Hematopoietic multipotent progenitor cell (in vitro differentiated cells): ENCODE data around the gene PTPRK. TPM values are rescaled to one million over a fixed set of nuclear protein-coding genes. Genes with fewer than 3 reads are reported as not detected.
"Not testable (repeated sequence)": the region's sequence is repeated elsewhere in the genome, so short reads cannot be mapped to it uniquely, and the experiment has no call there.

Experiments used
- DNase-seq, 3 donors: peaks; one replicate each; pipeline ENCODE4 v3.0.0-alpha.2; 2011 to 2015; ENCODE audit warnings: low read depth in 2 of 3, low spot score in 2 of 3
- total RNA-seq: library from RNA; depleted of rRNA; stranded (reverse); fragments of >200 nt; gene quantifications from one replicate; pipeline ENCODE4 v1.2.3, GENCODE V29; 2012

PTPRK gene
- total RNA-seq, 1 donor, result 0.81 TPM

DNA sequence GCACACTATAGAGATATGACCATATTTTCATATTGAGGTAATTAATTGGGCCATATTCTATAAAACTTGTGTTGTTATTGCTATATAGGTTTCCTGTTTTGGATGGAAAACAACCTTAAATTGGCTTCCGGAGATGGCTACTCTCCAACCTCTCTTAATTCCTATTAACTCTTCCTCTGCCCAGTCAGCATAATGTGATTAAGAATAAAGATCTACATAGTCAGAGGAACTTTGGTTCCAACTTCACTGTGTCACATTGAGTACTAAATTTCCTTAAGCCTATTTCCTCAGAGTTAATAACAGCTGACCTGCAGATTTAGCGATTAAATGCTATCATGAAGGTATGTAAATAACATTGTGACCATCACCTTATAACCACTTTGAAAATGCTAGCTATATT, 67.7 kb downstream of the PTPRK start:
- no peak for DNase-seq

DNA sequence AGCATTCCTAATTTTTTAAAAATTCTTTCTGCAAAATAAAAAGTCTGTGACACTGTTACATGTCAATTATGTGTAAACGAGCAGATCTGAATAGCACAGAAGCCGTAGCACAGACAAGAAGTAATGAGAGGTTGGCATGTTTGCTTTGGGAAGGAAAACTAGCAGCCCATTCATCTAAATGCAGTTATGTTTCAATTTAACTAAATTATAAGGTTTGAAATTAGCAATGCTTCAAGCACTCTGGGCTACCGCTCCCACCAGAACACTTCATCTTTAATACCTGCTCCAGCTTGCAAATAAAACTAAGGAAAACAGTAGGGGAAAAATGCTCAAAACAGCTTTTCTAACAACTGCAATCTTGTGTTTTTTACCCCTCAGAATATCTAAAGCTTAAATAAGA, 73.9 kb downstream of the PTPRK start:
- DNase-seq, result no peak

- no peak for DNase-seq
These were observed 76.8 kb downstream of the PTPRK start for GRCh38 chr6:128443553-128443952.

DNA sequence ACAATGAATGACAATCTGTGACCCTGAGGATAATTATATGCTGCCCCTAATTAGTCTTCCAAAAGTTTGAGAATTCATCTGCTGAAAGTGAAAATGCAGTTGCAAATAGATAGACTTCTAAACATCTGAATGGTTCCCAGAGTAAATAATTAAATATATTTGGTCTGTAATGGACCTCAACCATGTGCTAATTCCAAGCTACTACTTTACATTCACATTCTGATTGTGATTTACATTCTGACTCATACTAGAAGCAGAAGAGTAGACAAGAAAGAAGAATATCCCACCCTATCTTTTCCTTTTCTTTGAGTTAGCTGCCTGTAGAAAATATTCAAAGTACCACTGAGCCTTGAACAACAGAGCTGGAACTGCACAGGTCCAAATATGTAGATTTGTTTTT, 80.8 kb downstream of the PTPRK start:
- DNase-seq, result no peak

DNA sequence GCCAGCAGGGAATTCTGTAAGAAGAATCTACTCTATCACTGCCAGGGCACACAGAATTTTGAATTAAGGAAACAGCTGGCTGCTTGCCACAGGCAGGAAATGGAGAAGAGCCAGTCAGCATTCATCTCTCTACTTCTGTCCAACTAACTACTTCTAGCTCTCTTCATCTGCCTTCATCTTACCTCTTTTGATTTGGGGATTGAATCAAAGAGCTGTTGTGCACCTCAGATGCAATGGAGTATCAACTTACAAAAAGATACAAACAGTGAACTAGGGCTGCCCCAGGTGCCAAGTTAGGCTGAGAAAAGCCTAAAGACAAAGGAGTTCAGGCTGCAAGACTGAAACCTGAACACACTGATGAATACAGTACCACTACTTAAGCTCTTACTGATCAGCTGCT, 82.0 kb downstream of the PTPRK start:
- DNase-seq, result no peak

DNA sequence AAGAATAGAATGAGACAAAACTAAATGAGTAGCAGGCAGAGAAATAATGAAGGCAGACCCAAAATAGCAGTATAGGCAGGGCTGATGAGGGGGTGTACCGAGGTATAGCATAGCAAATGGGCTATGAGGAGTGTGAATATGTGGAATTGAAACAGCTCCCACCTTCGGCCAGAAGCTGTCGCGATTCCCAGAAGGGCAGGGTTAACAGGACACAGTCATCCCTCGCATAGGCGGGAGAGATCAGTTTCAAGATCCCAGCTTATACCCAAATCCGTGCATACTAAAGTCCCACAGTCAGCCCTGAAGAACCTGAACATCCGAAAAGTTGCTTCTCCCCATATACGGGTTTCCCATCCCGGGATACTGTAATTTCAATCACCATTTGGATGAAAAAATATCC, 82.7 kb downstream of the PTPRK start:
- DNase-seq, result no peak

GRCh38 chr6:128434752-128435151, 85.6 kb downstream of the PTPRK start:
- not testable (repeated sequence) for DNase-seq

DNA sequence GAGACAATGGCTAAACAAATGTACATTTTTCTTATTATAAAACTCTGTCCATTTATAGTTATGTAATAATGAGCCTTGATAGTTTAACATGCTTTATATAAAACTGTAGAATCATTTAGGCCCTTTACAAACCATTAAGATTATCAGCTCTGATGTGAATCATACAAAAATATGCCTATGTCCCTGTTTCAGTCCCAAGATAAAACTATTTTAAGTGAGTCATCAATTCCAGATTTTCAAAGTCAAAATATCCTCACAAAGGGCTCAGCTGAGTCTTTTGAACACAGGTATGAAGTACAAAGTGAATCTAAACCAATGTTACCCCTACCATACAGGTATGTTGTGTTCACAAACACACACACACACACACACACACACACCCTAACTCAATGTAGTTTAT, 88.0 kb downstream of the PTPRK start:
- no peak for DNase-seq

DNA sequence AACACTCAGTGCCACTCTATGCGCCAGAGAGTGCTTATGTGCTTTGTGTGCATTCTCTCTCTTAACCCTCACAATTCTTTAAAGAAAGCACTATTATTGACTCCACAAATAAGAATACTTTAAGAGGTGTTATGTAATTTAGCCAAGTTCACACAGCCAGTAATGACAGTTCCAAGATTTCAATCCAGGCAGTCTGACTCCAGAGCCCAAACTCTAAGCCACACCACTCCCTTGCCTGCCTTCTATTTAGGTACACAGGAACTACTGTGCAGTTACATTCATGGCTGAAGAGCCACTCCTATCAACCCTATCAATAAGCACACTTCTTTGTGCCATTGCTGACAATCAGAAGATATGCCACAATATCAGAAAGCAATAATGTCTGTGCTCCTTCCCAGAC, 93.3 kb downstream of the PTPRK start:
- DNase-seq, result no peak

GRCh38 chr6:128425856-128426255, 94.5 kb downstream of the PTPRK start:
- DNase-seq, result no peak

DNA sequence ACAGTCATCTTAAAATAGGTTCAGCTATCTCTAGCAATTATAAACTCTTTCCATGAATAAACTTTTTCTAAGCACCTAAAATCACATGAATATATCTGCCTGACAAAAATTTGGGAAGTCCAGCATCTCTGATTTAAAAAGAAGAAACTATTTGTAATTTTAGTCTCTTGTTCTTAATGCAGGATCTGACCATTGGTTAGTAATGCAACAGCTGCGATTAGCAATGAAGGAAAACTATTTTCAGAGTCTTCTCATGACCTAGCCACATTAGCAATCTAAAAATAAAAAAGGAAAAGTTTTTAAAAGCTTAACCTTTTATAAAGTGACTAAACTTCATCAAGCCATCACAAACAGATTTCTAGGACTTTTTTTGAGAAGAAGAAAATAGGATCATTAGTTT, 97.5 kb downstream of the PTPRK start:
- no peak for DNase-seq

DNA sequence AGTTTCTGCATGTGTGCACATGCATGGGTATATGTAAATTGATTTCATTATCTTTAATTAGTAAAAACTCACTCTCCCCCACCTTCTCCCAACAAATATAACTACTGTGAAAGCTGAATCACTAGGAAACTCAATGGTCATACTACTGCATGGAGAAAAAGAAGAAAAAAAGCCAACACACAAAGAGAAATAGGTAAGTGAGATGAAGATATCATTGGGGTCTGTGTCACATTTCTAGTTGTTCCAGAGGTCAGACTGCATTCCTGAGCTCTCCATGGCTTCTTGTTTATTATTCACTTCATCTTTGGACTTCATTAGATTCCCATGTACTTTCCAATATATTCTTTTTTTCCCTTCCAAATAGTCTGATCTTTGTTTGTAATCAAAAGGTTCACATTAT, 98.2 kb downstream of the PTPRK start:
- no peak for DNase-seq

DNA sequence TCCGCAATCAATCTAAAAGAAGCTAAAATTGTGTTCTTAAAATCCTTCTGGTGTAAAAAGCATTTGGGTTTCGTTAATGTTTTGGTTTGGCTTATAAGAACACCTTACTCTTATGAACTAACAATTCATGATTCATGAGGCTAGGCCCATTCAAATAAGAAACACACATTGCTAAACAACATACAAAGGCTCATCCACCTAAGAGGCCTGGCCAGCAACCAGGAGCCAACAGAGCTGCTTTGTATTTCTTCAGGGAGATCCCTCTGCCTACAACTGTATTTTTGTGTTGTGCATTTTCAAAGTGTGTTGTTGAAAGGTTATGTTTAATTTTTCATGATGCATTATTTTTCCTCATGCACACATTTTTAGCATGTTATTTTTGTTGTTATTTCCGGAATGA, 98.6 kb downstream of the PTPRK start:
- no peak for DNase-seq

- DNase-seq, result no peak
These were observed 102.7 kb downstream of the PTPRK start for GRCh38 chr6:128417698-128418097.

DNA sequence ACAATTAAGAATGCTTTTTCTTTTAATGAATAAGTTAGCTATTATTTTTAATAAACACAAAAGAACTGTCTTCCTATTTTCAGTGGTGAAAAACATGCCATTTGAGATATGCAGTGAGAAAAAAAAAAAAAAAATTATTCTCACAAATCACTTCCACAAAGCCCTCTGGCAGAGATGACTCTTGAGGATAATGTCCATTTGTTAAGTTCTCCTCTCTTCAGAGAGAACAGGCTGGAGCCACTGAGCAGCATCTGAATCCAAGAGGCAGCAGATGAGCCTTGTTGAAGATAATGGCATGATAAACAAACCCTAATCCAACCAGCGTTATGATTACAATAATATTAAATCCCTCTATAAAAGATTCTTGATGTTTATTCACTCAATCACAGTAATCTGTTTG, 105.0 kb downstream of the PTPRK start:
- DNase-seq, result no peak

DNA sequence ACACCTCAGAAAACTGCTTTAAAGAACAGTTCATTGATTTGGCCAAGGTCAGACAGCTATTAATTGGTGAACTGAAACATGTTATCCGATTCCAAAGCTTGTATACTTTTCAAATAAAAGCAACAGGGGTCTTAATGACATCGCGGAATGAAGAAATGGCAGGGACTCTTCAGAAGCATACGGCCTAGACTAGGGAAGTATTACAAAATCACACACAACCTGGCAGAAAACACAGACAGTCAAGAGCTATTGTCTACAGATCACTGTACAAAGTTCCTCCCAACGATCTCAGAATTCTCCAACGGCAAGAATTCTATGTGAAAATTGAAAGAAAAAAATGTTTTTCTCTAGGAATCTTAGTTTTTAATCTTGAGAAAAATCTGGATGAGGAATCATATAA, 105.5 kb downstream of the PTPRK start:
- no peak for DNase-seq

DNA sequence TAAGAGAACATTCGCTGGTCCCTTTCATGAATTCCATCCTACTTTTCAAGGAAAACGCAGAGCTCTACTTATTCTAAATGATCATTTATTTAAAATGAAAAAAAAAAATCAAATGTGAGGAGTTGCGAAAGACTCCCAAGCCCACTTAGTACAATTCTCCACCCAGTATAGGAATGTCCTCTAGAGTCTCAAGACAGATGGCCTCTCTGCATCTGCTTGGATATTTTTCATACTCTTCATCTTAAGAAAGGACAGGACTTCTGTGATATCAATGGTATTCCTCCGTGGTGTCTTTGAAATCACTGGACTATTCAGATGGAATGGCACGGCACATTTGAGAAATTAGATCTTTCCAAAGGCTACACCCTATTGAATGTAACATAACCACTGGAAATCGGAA, 107.1 kb downstream of the PTPRK start:
- no peak for DNase-seq

DNA sequence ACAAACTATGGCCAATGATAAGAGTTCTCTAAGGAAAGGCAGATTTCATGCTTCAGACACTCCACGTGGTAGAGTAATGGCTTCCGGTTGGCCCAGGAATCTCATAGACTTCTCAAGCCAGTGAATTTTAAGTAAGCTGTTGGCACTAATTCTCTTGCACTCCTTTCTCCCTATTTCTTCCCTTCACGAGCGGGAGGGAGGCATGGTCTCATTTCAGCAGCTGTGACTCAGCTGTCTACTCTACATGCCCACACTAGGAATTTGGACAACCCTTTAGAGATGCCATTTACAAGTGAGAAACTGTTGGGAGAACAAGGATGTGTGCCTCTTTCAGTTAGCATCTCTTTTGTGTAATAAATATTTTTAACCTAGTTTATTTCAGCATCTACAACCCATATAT, 107.7 kb downstream of the PTPRK start:
- DNase-seq, result no peak

DNA sequence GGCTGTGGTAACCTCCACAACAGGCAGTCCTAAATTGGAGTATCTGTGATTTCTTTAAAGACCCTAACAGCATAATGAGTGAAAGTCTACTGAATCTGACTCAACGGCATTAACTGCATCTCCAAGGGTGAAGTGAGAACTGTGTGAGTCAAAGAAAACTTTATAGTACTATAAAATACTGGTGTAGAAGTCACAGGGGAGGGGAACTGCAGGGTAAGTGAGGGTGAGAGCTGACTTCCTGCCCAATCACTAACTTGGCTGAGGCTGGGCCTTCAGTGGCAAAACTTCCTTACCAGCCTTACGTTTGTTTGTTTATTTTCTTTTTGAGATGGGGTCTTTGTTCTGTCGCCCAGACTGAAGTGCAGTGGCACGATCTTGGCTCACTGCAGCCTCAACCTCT, 109.8 kb downstream of the PTPRK start:
- DNase-seq, result no peak

GRCh38 chr6:128409003-128409402, 111.4 kb downstream of the PTPRK start:
- DNase-seq, result no peak

DNA sequence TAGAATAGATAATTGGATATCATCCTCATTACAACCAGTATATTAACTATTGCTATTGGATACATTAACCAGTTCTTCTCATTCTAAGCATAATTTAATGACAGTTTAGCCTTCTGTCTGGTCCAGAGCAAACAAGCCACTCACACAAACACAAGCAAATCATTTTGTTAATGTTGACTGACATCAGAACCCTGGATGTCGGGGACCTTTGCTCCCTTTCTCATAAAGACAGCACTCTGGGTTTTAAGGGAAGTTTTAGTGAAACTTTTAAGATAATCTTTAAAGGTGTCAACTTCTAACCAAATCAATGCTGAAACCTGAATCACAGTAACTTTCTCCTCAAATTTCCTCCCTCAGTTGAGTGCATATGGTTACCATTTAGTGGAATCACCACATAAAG, 113.9 kb downstream of the PTPRK start:
- DNase-seq, result no peak

DNA sequence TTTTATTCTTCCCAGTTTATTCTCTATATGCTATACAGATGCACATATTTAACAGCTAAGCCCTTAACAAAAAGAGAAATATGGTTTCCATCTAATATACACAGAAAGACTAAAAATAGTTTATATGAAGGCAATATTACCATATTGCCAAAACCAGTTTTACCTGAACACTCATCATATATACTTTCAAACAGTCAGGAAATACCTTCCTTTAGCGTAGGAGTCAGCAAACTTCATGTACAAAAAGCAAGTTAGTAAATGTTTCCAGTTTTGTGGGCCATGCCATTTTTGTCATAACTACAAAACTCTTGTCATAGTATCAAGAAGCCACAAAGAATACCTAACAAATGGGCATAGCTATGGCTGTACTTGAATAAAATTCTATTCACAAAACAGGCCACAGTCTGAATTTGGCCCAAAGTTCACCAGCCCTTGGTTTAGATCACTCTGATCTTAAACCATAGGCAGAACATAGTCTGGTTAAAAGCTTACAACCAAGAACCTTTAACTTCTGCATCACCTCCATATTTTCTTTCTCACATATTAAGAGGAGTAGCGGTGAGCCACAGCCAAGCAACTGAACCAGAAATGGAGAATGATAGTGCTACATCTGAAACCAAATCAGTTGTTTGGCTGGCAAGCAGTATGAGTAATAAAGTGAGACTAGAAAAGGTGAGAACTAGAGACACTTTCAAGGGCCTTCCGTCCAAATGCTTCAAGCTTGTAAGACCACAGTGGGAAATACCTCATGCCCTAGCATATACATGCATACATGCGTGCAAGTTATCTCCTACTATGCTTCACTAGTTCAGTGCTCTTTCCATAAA, 116.6 kb downstream of the PTPRK start:
- no peak for DNase-seq

DNA sequence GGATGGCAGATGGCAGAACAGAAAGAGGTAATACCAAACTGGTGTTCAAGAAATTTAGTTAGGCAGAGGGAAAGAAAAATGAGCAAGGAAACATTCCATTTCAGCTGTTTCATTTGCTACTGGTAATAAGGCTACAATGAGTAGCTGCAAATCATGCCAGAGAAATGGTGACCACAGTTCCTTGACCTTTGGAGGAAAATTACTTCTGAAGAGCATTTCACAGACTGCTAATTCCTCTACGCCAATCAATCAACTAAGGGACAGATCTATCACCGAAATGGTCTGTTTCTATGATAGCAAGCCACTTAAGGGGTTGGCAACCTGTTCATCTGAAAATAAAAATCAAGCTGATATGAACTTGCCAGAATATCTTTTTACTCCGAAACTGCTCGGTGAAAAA, 119.5 kb downstream of the PTPRK start:
- DNase-seq, result no peak
